Pancreas (tissue), 10 donors: Measurements from ENCODE around the gene NEK10. TPM values are rescaled to one million over a fixed set of nuclear protein-coding genes. Genes with fewer than 3 reads are reported as not detected.

Experiments
- ATAC-seq, 4 donors: fragments of 200-7000 bp; cut with Tn5 transposase; one replicate each; pipeline versions ENCODE4 v1.8.0 to v1.9.1; 2020; ENCODE audit warnings: mild to moderate bottlenecking in 4 of 4, moderate library complexity in 4 of 4
- DNase-seq, 6 donors: peaks; one replicate each; pipeline ENCODE4 v3.0.0-alpha.2; 2020
- FAIRE-seq: peaks from 2 replicates; lab custom pipeline; 2012; peaks lifted over from hg19 to GRCh38; lab: Jason Lieb, UNC
- H3K27ac ChIP-seq, 4 donors: fragments of 200-600 bp; sonication (generic); 1 replicate in 3 of 4; 2 replicates in 1 of 4; pipeline versions ENCODE4 v1.5.0 to v1.8.0; 2020
- H3K27me3 ChIP-seq, 4 donors: fragments of 200-600 bp; one replicate each; pipeline ENCODE4 v1.8.0; 2021
- H3K36me3 ChIP-seq, 3 donors: fragments of 200-600 bp; sonication (generic) in 1 of 3; one replicate each; pipeline versions ENCODE4 v1.5.0 to v1.8.0; 2020 to 2021
- H3K4me1 ChIP-seq, 3 donors: fragments of 200-600 bp; one replicate each; pipeline ENCODE4 v1.8.0; 2021
- H3K4me3 ChIP-seq, 4 donors: fragments of 200-600 bp; sonication (generic) in 2 of 4; one replicate each; pipeline versions ENCODE4 v1.5.0 to v1.8.0; 2020 to 2021
- H3K9me3 ChIP-seq, 4 donors: fragments of 200-600 bp; one replicate each; pipeline ENCODE4 v1.8.0; 2021
- CTCF ChIP-seq, 4 donors: fragments of 200-600 bp; sonication (generic) in 3 of 4; IDR thresholded peaks; one replicate each; pipeline versions ENCODE4 v1.5.0 to v1.8.0; 2021; ENCODE audit warnings: antibody characterized with exemption in 4 of 4
- WGBS, 2 donors: extraction: QIAGEN DNeasy Blood & Tissue Kit; methylation state at CpG; one replicate each; pipeline ENCODE4 v1.1.7; 2013; 5-methylcytosine and 5-hydroxymethylcytosine counted together
- intact Hi-C, 3 donors: fragments of 100-400 bp; cut with DNase I; formaldehyde crosslinking; loops; one replicate each; pipeline versions ENCODE4 v1.11.1 to v1.14.2; 2022
- polyA plus RNA-seq, 2 donors: library from polyadenylated mRNA; stranded (reverse); fragments of 200-250 nt; gene quantifications; one replicate each; pipeline ENCODE4 v1.2.3, GENCODE V29; 2013
- total RNA-seq, 6 donors: library from RNA; stranded (reverse); fragmentation: NEBNext Ultra II Directional in 4 of 6; extraction: Animal tissue kit (Norgen Biotek cat#: 25700) in 4 of 6; gene quantifications; one replicate each; pipeline versions ENCODE4 v1.2.1 to v1.2.4, GENCODE V29; 2021 to 2023
- donor health status: healthy with polysubstance abuse.
- donor health status: DM: no; HTN: no; CAD: no; lungs with moderate emphysema.
- donor health status: DM: no; HTN: no; CAD: no.
- donor health status: control.
- donor health status: control.
- donor health status: Bipolar disorder and iron deficiency.
- donor health status: DM: yes; HTN: yes; CAD: no.
- donor health status: DM: no; HTN: no; CAD: no.
- donor health status: DM: no; HTN: no; CAD: no.
- donor health status: DM: yes; HTN: yes; CAD: no.

Gene NEK10
- total and polyA plus RNA-seq, 8 donors: 0.24 to 0.90 (median 0.37) TPM

GRCh38 chr3:27073912-27074311, 295.3 kb downstream of the NEK10 start:
- ATAC-seq (no peak), FAIRE-seq (no peak), DNase-seq (no peak)
- no peak for TF ChIP-seq CTCF (IDR thresholded peaks at IDR 0.05)
- H3K4me1 ChIP-seq: no peaks in the 10 kb centered on the region
- H3K9me3 ChIP-seq: no peaks in the 10 kb centered on the region
- intact Hi-C loops: no loop called here
- H3K4me3 ChIP-seq: no peak overlapping the region
- no peaks in the 10 kb centered on the region for H3K27me3 ChIP-seq
- no peaks in the 10 kb centered on the region for H3K36me3 ChIP-seq
- H3K27ac ChIP-seq: no peak overlapping the region
- 59 to 75% methylated on average over 3 of the region's 3 CpGs for WGBS, 2 donors

- Histone ChIP-seq H3K4me1 (no peaks in the 10 kb centered on the region), H3K27me3 (no peaks in the 10 kb centered on the region), H3K9me3 (no peaks in the 10 kb centered on the region), H3K4me3 (no peak overlapping the region), H3K36me3 (no peaks in the 10 kb centered on the region), H3K27ac (no peak overlapping the region)
- no peak for TF ChIP-seq CTCF (IDR thresholded peaks at IDR 0.05)
- DNase-seq: no peak
- 52 to 59% methylated on average over 8 of the region's 8 CpGs for WGBS, 2 donors
- no peak for ATAC-seq
- intact Hi-C loops: no loop called here
- FAIRE-seq: no peak
These were observed 296.2 kb downstream of the NEK10 start for GRCh38 chr3:27072810-27073651.

- Histone ChIP-seq H3K4me1 (no peaks in the 10 kb centered on the region), H3K4me3 (no peak overlapping the region), H3K36me3 (no peaks in the 10 kb centered on the region), H3K27me3 (no peaks in the 10 kb centered on the region), H3K9me3 (no peaks in the 10 kb centered on the region), H3K27ac (no peak overlapping the region)
- no peak for DNase-seq
- no peak for TF ChIP-seq CTCF (IDR thresholded peaks at IDR 0.05)
- FAIRE-seq: no peak
- ATAC-seq: no peak
- intact Hi-C loops: no loop called here
- WGBS, 2 donors: 43 to 48% methylated on average over 2 of the region's 2 CpGs
These were observed 308.8 kb downstream of the NEK10 start for GRCh38 chr3:27060336-27060735.

Other genes with a start within 250 kb of the NEK10 start
- 10 to 100 TPM in 1 of 6 donors, 1 to 10 TPM in 5; 2.4 to 11.1 (median 4.8) TPM for gene SLC4A7, start 115.0 kb upstream of the NEK10 start, total RNA-seq
- 1 to 10 TPM; 1.4 to 3.1 TPM for gene SLC4A7, start 115.0 kb upstream of the NEK10 start, polyA plus RNA-seq